ENCODE results near the gene MBD4.
"Not testable (repeated sequence)": the region's sequence is repeated elsewhere in the genome, so short reads cannot be mapped to it uniquely, and the experiment has no call there.

Gene MBD4

GRCh38 chr3:129439817-129440617 lies at the start of gene MBD4, which contains the start of gene IFT122:
Gene MBD4, minus strand, starts transcription at chr3:129439948. Its CDS starts 115 bp downstream, at chr3:129439833.
Gene IFT122, plus strand, starts transcription at chr3:129440224. Its CDS starts 107 bp downstream, at chr3:129440331.
- DNase-seq: peak; percentile 100

- DNase-seq: not testable (repeated sequence)
Observed at GRCh38 chr3:129489258-129489657, 49.5 kb upstream of the MBD4 start.

GRCh38 chr3:129487868-129488335 lies 48.2 kb upstream of the MBD4 start:
- DNase-seq: not testable (repeated sequence)

- no peak for DNase-seq
Observed at GRCh38 chr3:129487183-129487867, 47.6 kb upstream of the MBD4 start.

GRCh38 chr3:129486664-129487035 lies 46.9 kb upstream of the MBD4 start:
- DNase-seq: no peak

GRCh38 chr3:129485721-129486663 lies 46.2 kb upstream of the MBD4 start:
- DNase-seq: peak; percentile 91

GRCh38 chr3:129485146-129485545 lies 45.4 kb upstream of the MBD4 start:
- DNase-seq: not testable (repeated sequence)

GRCh38 chr3:129483870-129484269 lies 44.1 kb upstream of the MBD4 start:
- no peak for DNase-seq

- no peak for DNase-seq
Observed at GRCh38 chr3:129482721-129483120, 43.0 kb upstream of the MBD4 start.

GRCh38 chr3:129481766-129482332 lies 42.1 kb upstream of the MBD4 start:
- DNase-seq: no peak

- peak; percentile 9 for DNase-seq
Observed at GRCh38 chr3:129481225-129481765, 41.5 kb upstream of the MBD4 start.

GRCh38 chr3:129476586-129476985 lies 36.8 kb upstream of the MBD4 start:
- DNase-seq: no peak

GRCh38 chr3:129475863-129476262 lies 36.1 kb upstream of the MBD4 start:
- DNase-seq: no peak

GRCh38 chr3:129474984-129475804 lies 35.4 kb upstream of the MBD4 start:
- peak; percentile 28 for DNase-seq

GRCh38 chr3:129473769-129474152 lies 34.0 kb upstream of the MBD4 start:
- no peak for DNase-seq

GRCh38 chr3:129473067-129473768 lies 33.5 kb upstream of the MBD4 start:
- no peak for DNase-seq

- DNase-seq: no peak
Observed at GRCh38 chr3:129470861-129471260, 31.1 kb upstream of the MBD4 start.

- DNase-seq: no peak
Observed at GRCh38 chr3:129469026-129469425, 29.3 kb upstream of the MBD4 start.

GRCh38 chr3:129467932-129468331 lies 28.2 kb upstream of the MBD4 start:
- no peak for DNase-seq

GRCh38 chr3:129463716-129464115 lies 24.0 kb upstream of the MBD4 start:
- DNase-seq: no peak

- no peak for DNase-seq
Observed at GRCh38 chr3:129463094-129463493, 23.3 kb upstream of the MBD4 start.

All from fibroblast of upper back skin (primary cell).